HepG2 (cell line): ENCODE data around the gene PLEKHA6. TPM values are rescaled to one million over a fixed set of nuclear protein-coding genes. Genes with fewer than 3 reads are reported as not detected.

Experiments used
- JUND ChIP-seq: sonication (generic); formaldehyde crosslinking; IDR thresholded peaks from 2 replicates; pipeline ENCODE4 v1.8.0; 2022; ENCODE audit warnings: mild to moderate bottlenecking, missing genetic modification reagents
- MAFF ChIP-seq: IDR thresholded peaks from 2 replicates; pipeline ENCODE4 v1.6.1; 2011; ENCODE audit warnings: low read depth, low read length, improper control_type of control experiment
- NFYB ChIP-seq: sonication (generic); formaldehyde crosslinking; IDR thresholded peaks from 2 replicates; pipeline ENCODE4 v1.4.0; 2020; ENCODE audit warnings: missing genetic modification reagents
- TMF1 ChIP-seq: sonication (generic); formaldehyde crosslinking; IDR thresholded peaks from 2 replicates; pipeline ENCODE4 v1.8.1; 2022; ENCODE audit warnings: low read depth, missing genetic modification reagents
- ZC3H13 ChIP-seq: sonication (generic); formaldehyde crosslinking; IDR thresholded peaks from 2 replicates; pipeline ENCODE4 v1.8.1; 2023; ENCODE audit warnings: mild to moderate bottlenecking, missing genetic modification reagents, moderate library complexity
- ZNF180 ChIP-seq: sonication (generic); formaldehyde crosslinking; IDR thresholded peaks from 2 replicates; pipeline ENCODE4 v1.4.0; 2020; ENCODE audit warnings: low read depth, missing genetic modification reagents, borderline replicate concordance
- ZNF343 ChIP-seq: sonication (generic); formaldehyde crosslinking; IDR thresholded peaks from 2 replicates; pipeline ENCODE4 v1.4.0; 2020; ENCODE audit warnings: mild to moderate bottlenecking, missing genetic modification reagents
- ZNF468 ChIP-seq: sonication (generic); formaldehyde crosslinking; IDR thresholded peaks from 2 replicates; pipeline ENCODE4 v1.8.0; 2022; ENCODE audit warnings: mild to moderate bottlenecking, moderate library complexity, missing genetic modification reagents
- ZNF563 ChIP-seq: sonication (generic); formaldehyde crosslinking; IDR thresholded peaks from 2 replicates; pipeline ENCODE4 v1.8.0; 2022; ENCODE audit warnings: mild to moderate bottlenecking, moderate library complexity, missing genetic modification reagents
- polyA plus RNA-seq, 8 experiments: library from polyadenylated mRNA; depleted of rRNA in 3 of 8; stranded (reverse) in 7 of 8; unstranded in 1 of 8; fragments of >200 nt; fragmentation: Illumina TruSeq in 4 of 8; extraction: Trizol in 4 of 8; gene quantifications; 2 replicates each; pipeline versions ENCODE4 v1.2.1 to v1.2.3, GENCODE V29; 2011 to 2016; ENCODE audit warnings: low read depth in 4 of 8, missing spikeins in 1 of 8, mixed read lengths in 1 of 8; ENCODE audit not compliant: insufficient read depth in 1 of 8
- total RNA-seq, 5 experiments: library from RNA; depleted of rRNA; stranded (reverse); fragments of >200 nt; fragmentation: Illumina TruSeq; extraction: Trizol; gene quantifications; 2 replicates each; pipeline ENCODE4 v1.2.3, GENCODE V29; 2016; ENCODE audit warnings: low read depth in 1 of 5
- TF ChIP-seq, protein P1 (sequence below): sonication (generic); formaldehyde crosslinking; IDR thresholded peaks from 2 replicates; pipeline ENCODE4 v1.8.0; 2022; ENCODE audit warnings: missing genetic modification reagents, mild to moderate bottlenecking, borderline replicate concordance
- TF ChIP-seq, protein P2 (sequence below): sonication (generic); formaldehyde crosslinking; IDR thresholded peaks from 2 replicates; pipeline ENCODE4 v1.5.1; 2020; ENCODE audit warnings: missing genetic modification reagents, mild to moderate bottlenecking, borderline replicate concordance
- TF ChIP-seq, protein P3 (sequence below): sonication (generic); formaldehyde crosslinking; IDR thresholded peaks from 2 replicates; pipeline ENCODE4 v1.4.0; 2020; ENCODE audit warnings: mild to moderate bottlenecking, missing genetic modification reagents, borderline replicate concordance
- TF ChIP-seq, protein P4 (sequence below): sonication (generic); formaldehyde crosslinking; IDR thresholded peaks from 2 replicates; pipeline ENCODE4 v1.4.0; 2020; ENCODE audit warnings: mild to moderate bottlenecking, missing genetic modification reagents, borderline replicate concordance
- TF ChIP-seq, protein P5 (sequence below): sonication (generic); formaldehyde crosslinking; IDR thresholded peaks from 2 replicates; pipeline ENCODE4 v1.4.0; 2020; ENCODE audit warnings: mild to moderate bottlenecking, missing genetic modification reagents

The PLEKHA6 gene
- total and polyA plus RNA-seq, 2 of the 13 experiments (the other 11 are each of a cell fraction or from before 2014, with no cell fraction given) = 5.3 to 11.4 TPM

DNA sequence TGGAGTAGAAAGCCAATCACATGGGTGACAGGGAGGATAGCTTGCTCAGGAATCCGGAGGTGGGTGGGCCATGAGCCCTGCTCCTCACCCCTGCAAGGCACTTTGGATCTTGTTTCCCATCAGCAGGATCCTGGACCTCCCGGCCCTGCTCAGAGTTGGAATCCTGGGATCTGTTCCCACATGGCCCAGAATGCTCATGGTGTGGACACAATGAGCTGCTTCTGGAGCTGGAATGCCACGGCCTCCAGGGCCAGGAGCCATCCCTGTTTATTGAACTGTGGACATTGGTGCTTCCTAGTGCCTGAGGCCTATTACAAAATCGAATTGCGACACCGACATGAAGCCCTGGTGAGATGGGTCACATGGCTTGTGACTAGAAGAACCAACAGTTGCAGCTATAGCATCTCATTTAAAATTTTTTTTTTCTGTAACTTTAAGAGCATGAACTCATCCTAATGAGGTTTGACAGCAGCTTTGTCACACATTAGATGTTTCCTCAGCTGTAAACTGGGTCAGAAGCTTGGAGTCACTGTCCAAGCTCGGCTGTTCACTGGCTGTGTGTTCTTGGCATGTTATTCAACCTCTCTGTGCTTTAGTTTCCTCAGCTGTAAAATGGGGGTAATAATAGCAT, 105.6 kb downstream of the PLEKHA6 start (continued):
- TF ChIP-seq, protein P1, sequence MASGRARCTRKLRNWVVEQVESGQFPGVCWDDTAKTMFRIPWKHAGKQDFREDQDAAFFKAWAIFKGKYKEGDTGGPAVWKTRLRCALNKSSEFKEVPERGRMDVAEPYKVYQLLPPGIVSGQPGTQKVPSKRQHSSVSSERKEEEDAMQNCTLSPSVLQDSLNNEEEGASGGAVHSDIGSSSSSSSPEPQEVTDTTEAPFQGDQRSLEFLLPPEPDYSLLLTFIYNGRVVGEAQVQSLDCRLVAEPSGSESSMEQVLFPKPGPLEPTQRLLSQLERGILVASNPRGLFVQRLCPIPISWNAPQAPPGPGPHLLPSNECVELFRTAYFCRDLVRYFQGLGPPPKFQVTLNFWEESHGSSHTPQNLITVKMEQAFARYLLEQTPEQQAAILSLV = no peak
- no peak for TF ChIP-seq MAFF
- peak; percentile 89; the same call in 1 of the 2 replicates for TF ChIP-seq ZNF563 (CRISPR knock-in tag)
- TF ChIP-seq, protein P2, sequence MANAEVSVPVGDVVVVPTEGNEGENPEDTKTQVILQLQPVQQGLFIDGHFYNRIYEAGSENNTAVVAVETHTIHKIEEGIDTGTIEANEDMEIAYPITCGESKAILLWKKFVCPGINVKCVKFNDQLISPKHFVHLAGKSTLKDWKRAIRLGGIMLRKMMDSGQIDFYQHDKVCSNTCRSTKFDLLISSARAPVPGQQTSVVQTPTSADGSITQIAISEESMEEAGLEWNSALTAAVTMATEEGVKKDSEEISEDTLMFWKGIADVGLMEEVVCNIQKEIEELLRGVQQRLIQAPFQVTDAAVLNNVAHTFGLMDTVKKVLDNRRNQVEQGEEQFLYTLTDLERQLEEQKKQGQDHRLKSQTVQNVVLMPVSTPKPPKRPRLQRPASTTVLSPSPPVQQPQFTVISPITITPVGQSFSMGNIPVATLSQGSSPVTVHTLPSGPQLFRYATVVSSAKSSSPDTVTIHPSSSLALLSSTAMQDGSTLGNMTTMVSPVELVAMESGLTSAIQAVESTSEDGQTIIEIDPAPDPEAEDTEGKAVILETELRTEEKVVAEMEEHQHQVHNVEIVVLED = peak; percentile 50; the same call in 1 of the 2 replicates
- TF ChIP-seq, protein P3, sequence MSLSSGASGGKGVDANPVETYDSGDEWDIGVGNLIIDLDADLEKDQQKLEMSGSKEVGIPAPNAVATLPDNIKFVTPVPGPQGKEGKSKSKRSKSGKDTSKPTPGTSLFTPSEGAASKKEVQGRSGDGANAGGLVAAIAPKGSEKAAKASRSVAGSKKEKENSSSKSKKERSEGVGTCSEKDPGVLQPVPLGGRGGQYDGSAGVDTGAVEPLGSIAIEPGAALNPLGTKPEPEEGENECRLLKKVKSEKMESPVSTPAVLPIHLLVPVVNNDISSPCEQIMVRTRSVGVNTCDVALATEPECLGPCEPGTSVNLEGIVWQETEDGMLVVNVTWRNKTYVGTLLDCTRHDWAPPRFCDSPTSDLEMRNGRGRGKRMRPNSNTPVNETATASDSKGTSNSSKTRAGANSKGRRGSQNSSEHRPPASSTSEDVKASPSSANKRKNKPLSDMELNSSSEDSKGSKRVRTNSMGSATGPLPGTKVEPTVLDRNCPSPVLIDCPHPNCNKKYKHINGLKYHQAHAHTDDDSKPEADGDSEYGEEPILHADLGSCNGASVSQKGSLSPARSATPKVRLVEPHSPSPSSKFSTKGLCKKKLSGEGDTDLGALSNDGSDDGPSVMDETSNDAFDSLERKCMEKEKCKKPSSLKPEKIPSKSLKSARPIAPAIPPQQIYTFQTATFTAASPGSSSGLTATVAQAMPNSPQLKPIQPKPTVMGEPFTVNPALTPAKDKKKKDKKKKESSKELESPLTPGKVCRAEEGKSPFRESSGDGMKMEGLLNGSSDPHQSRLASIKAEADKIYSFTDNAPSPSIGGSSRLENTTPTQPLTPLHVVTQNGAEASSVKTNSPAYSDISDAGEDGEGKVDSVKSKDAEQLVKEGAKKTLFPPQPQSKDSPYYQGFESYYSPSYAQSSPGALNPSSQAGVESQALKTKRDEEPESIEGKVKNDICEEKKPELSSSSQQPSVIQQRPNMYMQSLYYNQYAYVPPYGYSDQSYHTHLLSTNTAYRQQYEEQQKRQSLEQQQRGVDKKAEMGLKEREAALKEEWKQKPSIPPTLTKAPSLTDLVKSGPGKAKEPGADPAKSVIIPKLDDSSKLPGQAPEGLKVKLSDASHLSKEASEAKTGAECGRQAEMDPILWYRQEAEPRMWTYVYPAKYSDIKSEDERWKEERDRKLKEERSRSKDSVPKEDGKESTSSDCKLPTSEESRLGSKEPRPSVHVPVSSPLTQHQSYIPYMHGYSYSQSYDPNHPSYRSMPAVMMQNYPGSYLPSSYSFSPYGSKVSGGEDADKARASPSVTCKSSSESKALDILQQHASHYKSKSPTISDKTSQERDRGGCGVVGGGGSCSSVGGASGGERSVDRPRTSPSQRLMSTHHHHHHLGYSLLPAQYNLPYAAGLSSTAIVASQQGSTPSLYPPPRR = peak; percentile 75
- TF ChIP-seq NFYB = peak; percentile 12; the same call in 1 of the 2 replicates
- TF ChIP-seq TMF1 (CRISPR knock-in tag) = no peak
- no peak for TF ChIP-seq ZC3H13
- no peak for TF ChIP-seq JUND
- TF ChIP-seq, protein P4, sequence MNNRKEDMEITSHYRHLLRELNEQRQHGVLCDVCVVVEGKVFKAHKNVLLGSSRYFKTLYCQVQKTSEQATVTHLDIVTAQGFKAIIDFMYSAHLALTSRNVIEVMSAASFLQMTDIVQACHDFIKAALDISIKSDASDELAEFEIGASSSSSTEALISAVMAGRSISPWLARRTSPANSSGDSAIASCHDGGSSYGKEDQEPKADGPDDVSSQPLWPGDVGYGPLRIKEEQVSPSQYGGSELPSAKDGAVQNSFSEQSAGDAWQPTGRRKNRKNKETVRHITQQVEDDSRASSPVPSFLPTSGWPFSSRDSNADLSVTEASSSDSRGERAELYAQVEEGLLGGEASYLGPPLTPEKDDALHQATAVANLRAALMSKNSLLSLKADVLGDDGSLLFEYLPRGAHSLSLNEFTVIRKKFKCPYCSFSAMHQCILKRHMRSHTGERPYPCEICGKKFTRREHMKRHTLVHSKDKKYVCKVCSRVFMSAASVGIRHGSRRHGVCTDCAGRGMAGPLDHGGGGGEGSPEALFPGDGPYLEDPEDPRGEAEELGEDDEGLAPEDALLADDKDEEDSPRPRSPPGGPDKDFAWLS (CRISPR knock-in tag) = no peak
- no peak for TF ChIP-seq ZNF468
- TF ChIP-seq ZNF343 (CRISPR knock-in tag) = peak; percentile 77
- TF ChIP-seq ZNF180 = no peak
- TF ChIP-seq, protein P5, sequence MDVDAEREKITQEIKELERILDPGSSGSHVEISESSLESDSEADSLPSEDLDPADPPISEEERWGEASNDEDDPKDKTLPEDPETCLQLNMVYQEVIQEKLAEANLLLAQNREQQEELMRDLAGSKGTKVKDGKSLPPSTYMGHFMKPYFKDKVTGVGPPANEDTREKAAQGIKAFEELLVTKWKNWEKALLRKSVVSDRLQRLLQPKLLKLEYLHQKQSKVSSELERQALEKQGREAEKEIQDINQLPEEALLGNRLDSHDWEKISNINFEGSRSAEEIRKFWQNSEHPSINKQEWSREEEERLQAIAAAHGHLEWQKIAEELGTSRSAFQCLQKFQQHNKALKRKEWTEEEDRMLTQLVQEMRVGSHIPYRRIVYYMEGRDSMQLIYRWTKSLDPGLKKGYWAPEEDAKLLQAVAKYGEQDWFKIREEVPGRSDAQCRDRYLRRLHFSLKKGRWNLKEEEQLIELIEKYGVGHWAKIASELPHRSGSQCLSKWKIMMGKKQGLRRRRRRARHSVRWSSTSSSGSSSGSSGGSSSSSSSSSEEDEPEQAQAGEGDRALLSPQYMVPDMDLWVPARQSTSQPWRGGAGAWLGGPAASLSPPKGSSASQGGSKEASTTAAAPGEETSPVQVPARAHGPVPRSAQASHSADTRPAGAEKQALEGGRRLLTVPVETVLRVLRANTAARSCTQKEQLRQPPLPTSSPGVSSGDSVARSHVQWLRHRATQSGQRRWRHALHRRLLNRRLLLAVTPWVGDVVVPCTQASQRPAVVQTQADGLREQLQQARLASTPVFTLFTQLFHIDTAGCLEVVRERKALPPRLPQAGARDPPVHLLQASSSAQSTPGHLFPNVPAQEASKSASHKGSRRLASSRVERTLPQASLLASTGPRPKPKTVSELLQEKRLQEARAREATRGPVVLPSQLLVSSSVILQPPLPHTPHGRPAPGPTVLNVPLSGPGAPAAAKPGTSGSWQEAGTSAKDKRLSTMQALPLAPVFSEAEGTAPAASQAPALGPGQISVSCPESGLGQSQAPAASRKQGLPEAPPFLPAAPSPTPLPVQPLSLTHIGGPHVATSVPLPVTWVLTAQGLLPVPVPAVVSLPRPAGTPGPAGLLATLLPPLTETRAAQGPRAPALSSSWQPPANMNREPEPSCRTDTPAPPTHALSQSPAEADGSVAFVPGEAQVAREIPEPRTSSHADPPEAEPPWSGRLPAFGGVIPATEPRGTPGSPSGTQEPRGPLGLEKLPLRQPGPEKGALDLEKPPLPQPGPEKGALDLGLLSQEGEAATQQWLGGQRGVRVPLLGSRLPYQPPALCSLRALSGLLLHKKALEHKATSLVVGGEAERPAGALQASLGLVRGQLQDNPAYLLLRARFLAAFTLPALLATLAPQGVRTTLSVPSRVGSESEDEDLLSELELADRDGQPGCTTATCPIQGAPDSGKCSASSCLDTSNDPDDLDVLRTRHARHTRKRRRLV (CRISPR knock-in tag) = 0 out of 2 replicates have a peak, but pooled peaks have one; percentile 28
